Activated CD8-positive, alpha-beta memory T cell treated with anti-CD3 and anti-CD28 coated beads, Interleukin-2, amount 50 U/mL, for 24 hours (primary cell): ENCODE results near the gene CRYL1.

ENCODE experiments used
- DNase-seq: peaks from one replicate; pipeline ENCODE4 v3.0.0-alpha.2; 2020; ENCODE audit errors: extremely low read depth

CRYL1 gene

DNA sequence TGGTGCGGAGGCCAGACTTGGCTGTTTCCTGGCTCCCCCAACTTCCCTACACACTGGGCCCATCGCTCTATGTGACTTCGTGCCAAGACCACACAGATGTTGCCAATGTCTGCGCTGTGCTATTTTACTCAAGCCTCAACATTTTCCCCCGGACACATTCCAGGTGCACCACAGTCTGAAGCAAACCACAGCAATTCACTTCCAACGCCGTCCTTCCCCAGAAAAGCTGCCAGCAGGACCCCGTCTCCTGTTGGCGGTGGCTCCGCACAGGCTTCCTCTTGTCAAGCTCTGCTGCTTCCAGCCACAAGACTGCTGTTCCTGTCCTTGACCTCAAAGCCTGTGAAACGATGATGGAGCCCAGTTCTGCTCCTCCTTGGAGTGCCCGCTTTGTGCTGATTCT lies 100.7 kb downstream of the CRYL1 start:
- DNase-seq, result no peak

DNA sequence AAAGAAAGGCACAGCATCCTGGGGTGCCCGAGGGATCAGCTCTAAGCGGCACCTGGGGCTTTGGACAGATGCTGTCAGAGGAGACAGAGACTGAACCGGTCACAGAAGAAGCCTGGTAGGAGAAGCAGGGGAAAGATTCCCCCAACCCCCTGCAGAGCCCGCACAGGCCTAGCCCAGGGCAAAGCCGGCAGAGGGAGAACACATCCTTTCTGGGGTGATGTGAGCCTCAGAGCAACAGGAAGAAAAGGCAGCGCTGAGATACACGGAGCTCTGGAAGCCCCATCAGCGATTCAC lies 101.2 kb downstream of the CRYL1 start:
- no peak for DNase-seq

- no peak for DNase-seq
Measured at GRCh38 chr13:20422362-20422761, 103.3 kb downstream of the CRYL1 start.

DNA sequence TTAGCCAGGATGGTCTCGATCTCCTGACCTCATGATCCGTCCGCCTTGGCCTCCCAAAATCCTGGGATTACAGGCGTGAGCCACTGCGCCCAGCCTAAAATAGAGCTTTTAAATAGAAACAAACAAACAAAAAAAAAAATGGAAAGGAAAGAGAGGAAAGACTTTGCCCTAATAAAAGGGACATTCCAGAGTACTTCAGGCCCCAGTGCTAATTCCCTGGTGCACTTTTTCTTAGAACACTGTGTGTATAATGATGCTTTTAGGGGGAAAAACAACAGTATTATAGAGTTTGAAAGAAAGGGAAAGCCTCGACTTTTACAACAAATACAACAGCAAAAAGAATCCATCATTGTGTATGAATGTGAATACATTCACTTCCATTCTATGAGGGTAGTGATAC lies 104.7 kb downstream of the CRYL1 start:
- no peak for DNase-seq

- DNase-seq, result no peak
Measured at GRCh38 chr13:20418953-20419352, 106.7 kb downstream of the CRYL1 start.

GRCh38 chr13:20416223-20416745 lies 109.4 kb downstream of the CRYL1 start:
- no peak for DNase-seq

GRCh38 chr13:20415694-20416107 lies 110.0 kb downstream of the CRYL1 start:
- DNase-seq, result no peak

DNA sequence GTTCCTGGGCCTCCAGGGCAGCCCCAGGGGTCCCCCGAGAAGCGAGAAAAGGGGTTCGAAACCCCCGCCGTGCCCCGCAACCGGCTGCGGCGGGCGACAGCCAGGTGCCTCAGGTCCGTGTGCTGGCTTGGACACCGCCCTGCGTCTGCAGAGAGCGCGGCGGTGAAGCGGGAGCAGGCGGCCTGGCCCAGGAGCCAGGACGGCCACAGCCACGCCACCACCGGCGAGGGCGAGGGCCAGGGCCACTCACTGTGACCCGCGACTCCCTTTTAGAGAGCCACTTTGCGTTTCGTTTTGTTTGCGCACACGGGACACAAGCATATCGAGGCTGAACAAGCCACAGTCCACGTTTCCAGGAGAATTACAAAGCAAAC lies 110.4 kb downstream of the CRYL1 start:
- no peak for DNase-seq

DNA sequence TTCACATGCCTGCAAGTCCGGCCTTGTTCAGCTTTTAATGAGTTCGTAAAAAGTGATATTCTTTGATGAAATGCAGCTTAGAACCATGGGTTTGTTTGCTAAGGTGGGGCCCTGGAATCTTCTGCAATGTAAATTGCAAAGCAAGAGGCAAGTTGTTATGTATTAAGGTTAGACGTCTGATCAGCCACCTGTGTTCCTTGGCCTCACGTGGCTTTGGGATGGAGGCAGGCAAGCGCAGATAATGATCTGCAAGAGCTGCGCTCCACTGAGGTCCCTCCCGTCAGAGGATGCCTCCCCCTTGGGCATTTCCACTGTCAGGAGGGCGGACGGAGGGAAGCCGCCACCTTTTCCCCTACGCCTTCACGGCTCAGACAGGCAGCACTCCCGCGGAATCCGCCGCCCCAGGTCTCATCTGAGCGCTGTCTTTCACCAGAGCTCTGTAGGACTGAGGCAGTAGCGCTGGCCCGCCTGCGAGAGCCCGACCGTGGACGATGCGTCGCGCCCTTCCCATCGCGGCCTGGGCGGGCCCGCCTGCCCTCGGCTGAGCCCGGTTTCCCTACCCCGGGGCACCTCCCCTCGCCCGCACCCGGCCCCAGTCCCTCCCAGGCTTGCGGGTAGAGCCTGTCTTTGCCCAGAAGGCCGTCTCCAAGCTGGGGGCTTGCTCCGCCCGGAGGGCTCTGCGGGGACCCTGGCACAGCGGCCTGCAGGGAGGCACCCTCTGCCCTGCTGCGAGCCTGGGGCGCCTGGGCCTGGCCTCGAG lies 110.9 kb downstream of the CRYL1 start:
- no peak for DNase-seq

GRCh38 chr13:20412691-20413355 lies 112.8 kb downstream of the CRYL1 start:
- no peak for DNase-seq

DNA sequence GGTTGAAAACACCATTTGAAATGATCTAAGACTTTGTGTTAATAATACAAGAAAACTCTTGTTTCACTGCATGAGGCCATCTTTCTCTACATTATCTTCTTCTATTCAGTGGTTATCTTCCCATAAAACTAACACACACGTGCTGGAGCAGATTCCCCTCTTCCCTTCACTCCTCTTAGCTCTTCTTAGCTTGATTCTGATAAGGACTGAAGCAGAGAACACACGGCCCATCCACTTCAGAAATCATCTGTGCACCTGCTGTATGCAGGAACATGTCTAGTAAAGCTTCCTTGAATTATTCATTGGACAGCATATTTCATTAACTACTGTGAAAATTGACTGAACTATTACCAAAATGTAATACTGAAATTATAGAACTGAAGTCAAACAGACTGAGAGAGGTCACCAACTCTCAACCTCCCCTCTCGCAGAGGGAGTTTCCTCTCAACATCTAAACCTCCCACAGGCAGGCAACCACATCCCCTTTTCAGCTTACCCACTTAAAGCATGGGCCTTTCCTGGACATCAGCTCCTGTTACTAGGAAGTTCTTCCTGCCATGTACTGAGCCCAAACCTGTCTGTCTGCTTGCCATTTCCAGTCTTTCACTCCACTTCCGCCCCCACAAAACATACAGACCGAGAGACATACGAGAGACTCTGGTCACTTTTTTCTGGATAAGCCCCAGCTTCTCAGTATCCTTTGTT lies 113.9 kb downstream of the CRYL1 start:
- no peak for DNase-seq

DNA sequence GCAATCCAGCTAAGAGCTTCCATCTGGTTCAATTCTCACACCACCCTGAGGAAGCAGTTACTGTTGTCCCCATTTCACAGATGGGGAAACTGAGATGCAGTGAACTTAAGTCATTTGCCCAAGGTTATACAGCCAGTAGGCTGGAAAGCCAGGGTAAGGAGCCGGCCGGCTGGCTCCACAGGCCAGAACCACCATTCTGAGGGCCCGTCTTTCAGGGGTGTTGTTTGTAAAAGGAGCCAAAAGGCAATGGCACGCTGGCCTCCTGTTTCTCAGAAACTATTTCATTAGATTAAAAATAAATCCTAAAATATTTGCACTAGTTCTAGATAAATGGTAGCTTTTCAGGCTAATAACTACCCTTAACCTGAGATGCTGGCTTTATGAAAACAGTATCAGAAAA lies 114.9 kb downstream of the CRYL1 start:
- DNase-seq, result no peak

DNA sequence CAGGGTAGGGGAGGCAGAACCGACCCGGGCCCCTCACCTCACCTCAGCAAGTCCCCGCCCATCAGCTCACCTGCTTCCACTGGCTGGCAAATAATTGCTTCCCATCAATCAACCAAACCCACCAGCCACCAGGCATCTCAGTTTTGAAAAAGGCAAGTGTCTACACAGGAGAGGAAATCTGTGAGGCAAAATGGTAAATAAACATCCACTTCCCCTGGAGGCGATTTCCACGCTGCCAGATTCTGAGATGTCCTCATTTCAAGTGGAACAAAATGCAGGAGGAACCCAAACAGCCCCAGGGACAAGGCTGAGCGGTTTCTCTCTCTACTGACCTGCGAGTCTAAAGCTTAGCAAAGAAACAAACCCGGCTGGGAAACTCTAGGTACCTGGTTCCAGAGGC lies 117.5 kb downstream of the CRYL1 start:
- no peak for DNase-seq

DNA sequence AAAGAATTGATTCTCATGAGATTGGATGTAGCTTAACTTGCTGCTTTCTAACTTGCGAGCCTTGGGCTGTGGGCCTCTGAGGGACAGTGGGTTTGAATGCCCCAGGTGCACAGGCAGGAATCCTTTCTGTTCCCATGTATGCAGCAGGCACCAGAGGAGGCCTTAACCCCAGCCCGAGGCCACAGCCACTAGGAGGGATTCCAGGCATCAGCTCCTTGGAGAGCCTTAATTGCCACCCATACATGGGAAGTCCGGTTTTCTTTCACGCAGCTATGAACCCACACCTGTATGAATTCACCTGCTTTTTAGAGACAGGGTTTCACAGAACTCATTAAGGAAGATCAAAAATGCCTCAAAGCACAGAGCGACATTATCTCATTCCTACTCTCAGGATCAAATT lies 117.9 kb downstream of the CRYL1 start:
- no peak for DNase-seq

DNA sequence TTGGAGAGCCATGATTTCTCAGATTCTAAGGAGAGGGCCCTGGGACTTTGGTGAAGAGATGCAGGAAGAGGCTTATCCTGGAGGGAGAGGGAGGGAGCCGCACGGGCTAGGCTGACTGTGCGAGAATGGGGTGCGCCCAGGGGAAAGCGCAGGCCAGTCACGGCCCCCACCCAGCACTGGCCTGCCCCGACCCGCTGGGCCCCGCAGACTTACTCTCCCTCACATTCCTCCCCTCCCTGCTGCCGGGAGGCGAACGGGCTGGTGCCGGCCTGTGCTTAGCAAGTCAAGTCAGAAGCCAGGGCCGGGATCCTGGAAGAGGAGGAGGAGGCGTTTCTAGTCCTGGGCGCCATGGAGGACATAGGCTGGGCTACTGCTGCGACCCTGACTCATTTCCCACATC lies 120.0 kb downstream of the CRYL1 start:
- no peak for DNase-seq

DNA sequence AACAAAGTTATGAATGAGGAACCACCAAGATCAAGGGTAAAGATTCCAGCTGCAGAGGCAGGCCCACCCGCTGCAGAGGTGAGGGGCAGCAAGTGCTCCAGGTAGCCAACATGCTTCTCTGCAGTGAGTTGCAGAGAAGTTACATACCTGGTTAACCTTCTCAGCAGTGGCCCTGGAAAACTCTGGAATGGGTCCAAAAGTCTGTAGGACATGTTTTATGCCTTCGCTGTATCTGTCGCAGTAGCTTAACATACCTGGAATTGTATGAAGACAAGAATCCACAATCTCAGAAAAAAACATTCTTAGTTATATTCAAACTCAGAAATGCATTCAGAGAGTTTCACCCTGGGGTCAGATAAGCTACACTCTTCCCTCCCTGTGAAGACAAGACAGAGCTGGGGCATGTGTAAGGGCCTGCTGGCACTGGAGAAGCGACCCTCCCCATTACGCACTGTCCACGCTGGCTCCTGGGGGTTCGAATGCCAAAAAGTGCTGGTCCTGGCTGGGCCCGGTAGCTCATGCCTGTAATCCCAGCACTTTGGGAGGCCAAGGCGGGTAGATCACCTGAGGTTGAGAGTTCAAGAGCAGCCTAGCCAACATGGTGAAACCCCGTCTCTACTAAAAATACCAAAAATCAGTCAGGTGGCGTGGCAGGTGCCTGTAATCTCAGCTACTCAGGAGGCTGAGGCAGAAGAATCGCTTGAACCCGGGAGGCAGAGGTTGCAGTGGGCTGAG lies 121.0 kb downstream of the CRYL1 start:
- DNase-seq, result no peak

- no peak for DNase-seq
Measured at GRCh38 chr13:20403826-20404225, 121.8 kb downstream of the CRYL1 start.

DNA sequence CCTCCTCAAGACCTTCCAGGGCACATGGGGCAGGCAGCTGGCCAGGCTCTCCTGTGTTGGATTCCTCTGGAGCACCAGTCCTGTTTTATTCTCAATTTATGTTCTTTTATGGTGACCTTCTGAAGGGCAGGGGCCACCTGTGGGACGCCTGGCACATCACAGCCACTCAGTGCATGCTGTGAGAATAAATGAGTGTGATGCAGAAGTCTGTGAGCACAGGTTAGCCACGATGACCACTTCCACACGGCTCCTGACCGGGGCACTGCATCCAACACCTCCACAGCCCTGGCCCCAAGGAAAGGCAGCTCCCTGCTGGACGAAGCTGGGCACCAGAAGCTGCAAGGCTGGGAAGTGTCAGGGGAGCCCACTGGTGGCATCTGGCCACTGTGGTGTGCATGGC lies 122.8 kb downstream of the CRYL1 start:
- DNase-seq, result no peak

DNA sequence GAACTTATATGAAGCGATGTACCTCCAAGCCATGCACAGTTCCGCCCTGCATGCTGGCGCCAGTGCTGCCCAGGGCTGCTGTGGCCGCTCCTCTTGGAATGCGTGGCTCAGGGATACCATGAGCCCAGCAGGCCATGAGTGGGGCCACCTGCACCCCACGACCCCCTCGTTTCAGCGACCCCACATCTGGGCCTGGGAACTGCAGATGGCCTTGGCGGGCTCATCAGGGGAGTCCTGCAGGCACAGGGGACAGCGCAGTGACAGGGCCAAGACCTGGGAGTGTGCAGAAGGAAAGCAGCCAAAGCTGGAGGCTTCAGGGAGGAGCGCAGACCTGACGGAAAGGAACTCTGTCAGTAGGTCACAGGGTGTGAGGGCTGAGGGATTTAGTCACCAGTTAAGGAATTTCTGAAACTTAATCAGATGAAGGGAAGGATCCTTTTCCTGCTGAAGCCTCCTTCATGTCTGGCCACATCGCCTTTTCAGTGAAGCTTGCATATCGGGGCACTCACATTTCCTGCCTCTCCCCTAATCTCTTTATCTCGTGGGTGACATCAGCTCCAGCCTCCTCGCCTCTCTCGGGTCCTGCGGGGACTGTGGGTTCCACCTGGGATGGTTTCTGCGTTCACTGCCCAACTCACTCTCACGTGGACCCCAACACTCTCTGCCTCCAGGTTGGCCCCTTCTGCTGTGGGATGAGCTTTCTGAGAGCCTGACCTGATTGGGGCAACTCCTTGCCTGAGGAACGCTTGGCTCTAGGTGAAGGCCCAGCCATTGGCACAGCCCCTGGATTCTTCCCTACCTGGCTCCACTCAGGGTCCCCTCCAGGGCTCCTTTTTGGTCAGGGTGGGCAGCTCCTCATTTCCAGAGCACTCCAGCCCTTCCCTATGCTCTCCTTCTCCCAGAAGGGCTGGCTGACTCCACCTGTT lies 123.5 kb downstream of the CRYL1 start:
- DNase-seq, result no peak

DNA sequence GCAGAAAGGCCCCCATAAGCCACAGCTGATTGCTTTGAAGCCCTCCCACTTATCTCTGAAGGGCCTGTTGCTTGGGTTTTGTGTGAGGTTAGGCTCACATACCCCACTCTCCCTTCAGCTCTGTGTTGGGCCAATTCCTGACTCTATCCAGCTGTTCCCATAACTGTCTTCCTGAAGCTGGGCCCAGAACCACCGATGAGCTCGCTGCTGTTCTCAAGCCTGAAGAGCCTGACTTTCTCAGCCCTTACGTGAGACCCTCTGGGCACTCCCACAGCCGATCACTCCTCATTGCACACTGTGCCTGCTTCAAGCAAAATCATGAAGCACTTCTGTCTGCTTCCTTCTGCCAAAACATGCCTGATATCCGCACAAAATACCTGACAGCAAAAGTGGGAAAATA lies 124.1 kb downstream of the CRYL1 start:
- no peak for DNase-seq

DNA sequence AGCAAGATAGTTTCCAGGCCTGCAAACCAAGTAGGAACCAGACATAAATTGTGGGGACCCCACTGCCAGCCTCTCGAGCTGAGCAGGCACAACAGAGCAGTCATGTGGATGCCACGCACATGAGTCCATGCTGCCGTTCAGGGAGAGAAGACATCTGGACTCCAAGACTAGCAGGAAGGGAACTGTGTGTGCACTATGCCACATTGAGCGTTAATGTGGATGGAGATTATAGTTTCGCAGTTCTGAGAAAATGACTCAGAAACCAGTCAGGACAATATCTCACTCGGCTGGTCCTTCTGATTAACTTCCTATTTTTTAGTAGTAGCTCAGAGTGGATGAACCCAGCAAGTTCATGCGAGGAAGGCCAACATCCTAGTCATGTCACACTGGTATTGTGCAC lies 124.9 kb downstream of the CRYL1 start:
- DNase-seq, result no peak
